Renal pelvis (tissue), 12 donors: ENCODE measurements around the gene TLR5. TPM values are rescaled to one million over a fixed set of nuclear protein-coding genes. Genes with fewer than 3 reads are reported as not detected.
"Not testable (repeated sequence)": the region's sequence is repeated elsewhere in the genome, so short reads cannot be mapped to it uniquely, and the experiment has no call there.

Experiments used
- DNase-seq: peaks from one replicate; pipeline ENCODE4 v3.0.0-alpha.2; 2013
- long read RNA-seq, 16 experiments: transcript quantifications; one replicate each; lab custom pipeline, GENCODE V29; 2026
- polyA plus RNA-seq, 3 donors: library from polyadenylated mRNA; unstranded; fragments of 120-200 nt; gene quantifications; one replicate each; pipeline ENCODE4 v1.2.1, GENCODE V29; 2013; ENCODE audit not compliant: insufficient read length in 3 of 3

TLR5 gene, protein sequence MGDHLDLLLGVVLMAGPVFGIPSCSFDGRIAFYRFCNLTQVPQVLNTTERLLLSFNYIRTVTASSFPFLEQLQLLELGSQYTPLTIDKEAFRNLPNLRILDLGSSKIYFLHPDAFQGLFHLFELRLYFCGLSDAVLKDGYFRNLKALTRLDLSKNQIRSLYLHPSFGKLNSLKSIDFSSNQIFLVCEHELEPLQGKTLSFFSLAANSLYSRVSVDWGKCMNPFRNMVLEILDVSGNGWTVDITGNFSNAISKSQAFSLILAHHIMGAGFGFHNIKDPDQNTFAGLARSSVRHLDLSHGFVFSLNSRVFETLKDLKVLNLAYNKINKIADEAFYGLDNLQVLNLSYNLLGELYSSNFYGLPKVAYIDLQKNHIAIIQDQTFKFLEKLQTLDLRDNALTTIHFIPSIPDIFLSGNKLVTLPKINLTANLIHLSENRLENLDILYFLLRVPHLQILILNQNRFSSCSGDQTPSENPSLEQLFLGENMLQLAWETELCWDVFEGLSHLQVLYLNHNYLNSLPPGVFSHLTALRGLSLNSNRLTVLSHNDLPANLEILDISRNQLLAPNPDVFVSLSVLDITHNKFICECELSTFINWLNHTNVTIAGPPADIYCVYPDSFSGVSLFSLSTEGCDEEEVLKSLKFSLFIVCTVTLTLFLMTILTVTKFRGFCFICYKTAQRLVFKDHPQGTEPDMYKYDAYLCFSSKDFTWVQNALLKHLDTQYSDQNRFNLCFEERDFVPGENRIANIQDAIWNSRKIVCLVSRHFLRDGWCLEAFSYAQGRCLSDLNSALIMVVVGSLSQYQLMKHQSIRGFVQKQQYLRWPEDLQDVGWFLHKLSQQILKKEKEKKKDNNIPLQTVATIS
- polyA plus RNA-seq = 1 to 10 TPM; 5.4 to 7.1 (median 5.9) TPM
- long read RNA-seq, donor 1 = 0 reads
- long read RNA-seq, donor 2 = 0 reads
- long read RNA-seq, donor 3, full-length matches to known transcripts = 4 of 4 reads
- long read RNA-seq, donor 3, partial matches to known transcripts = 0 of 4 reads
- long read RNA-seq, donor 3, other reads (novel, unspliced or antisense) = 0 of 4 reads
- long read RNA-seq, donor 4 = 0 reads
- long read RNA-seq, donor 5 = 0 reads
- long read RNA-seq, donor 6 = 0 reads
- long read RNA-seq, donor 7, partial matches to known transcripts = 0 of 1 reads
- long read RNA-seq, donor 7, other reads (novel, unspliced or antisense) = 0 of 1 reads
- long read RNA-seq, donor 8 = 0 reads
- long read RNA-seq, donor 9 = 0 reads
- long read RNA-seq, donor 10 = 0 reads
- long read RNA-seq, donor 11 = 0 reads
- long read RNA-seq, donor 12 = 0 reads
- long read RNA-seq, donor 13 = 0 reads
- long read RNA-seq, donor 14 = 0 reads
- long read RNA-seq, donor 15 = 0 reads
- long read RNA-seq, donor 16 = 0 reads

DNA sequence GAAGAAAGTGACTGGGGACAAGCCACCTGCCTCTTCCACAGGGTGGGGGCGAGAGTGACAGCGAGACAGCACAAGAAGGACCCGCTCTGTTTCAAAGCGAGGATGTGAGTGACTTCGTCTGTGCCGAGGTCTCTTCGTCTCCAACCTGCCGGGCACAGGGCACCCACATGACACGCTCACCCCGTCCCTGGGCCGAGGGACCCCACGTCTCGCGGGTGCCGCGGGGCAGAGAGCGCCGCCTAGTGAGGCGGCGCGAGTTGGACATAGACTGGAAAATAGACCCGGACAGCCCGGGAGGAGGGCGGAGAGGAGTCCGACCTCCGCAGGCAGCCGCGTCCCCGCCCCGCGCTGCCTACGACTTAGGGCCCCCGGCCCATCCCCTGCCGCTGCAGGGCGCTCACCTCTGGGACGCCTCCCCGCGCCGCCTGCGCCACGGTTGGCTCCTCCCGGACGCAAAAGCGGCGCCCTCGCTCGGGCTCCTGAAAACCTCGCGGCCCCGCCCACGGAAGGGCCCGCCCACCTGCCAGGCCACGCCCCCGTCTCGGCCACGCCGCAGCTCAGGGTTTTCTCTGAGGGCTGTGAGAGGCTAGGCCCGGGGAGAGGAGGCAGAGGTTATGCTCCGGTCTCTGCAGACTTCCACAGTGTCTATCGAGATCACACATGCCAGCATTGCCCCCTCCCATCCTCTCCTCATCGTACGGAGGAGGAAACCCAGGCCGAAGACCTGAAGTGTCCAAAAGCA, at the start of gene TLR5:
Gene TLR5, minus strand, starts transcription at position 454 of the 742 bp plus-strand sequence. CDS start 30,217 bp downstream, outside the sequence.
- peak; percentile 58 for DNase-seq

DNA sequence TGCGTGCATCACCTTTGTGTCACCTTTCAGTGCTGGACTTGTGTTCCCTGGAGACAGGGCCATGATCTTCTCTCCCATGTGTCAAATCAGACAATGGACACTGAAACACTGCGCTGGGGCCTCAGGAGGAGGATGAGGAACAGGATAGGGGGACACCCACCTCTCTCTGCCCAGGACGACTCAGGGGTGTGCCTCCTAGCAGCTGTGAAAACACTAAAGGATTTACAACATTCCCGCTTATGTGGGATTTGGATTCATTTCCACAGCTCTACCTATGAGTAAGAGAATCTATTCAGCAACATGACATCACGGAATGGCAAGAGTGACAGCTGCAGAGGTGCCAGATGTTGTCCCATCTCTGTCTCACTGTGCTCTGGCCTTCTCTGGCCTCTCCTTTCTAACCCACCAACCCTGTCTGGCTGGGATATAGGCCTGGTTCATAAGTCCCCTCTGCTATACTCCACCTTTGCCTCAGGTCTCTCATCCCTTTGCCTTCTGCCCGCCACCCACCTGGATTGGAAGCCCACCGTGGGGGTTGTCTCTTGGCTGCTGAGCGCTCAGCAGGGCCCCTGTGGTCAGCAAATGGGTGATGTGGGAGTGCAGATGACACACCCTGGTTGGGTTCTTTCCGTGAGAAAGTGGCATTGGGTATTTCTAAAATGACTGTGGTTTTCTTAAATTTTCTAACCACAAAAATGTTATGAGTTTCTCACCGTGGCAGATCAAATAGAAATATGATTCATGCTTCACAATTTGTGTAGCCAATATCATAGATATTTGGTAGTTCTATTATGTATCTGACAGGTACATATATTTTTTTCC, 47.1 kb upstream of the TLR5 start:
- no peak for DNase-seq

DNA sequence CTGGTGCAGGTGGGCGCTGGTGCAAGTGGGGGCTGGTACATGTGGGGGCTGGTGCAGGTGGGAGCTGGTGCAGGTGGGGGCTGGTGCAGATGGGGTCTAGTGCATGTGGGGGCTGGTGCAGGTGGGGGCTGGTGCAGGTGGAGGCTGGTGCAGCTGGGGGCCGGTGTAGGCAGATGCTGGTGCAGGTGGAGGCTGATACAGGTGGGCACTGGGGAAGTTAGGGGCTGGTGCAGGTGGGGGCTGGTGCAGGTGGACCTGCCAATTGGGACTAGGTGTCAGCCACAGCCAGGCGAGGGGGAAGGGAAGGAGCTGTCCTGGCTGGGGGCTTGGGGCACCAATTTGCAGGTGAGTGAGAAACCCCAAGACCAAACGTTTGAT, 46.5 kb upstream of the TLR5 start:
- no peak for DNase-seq

DNA sequence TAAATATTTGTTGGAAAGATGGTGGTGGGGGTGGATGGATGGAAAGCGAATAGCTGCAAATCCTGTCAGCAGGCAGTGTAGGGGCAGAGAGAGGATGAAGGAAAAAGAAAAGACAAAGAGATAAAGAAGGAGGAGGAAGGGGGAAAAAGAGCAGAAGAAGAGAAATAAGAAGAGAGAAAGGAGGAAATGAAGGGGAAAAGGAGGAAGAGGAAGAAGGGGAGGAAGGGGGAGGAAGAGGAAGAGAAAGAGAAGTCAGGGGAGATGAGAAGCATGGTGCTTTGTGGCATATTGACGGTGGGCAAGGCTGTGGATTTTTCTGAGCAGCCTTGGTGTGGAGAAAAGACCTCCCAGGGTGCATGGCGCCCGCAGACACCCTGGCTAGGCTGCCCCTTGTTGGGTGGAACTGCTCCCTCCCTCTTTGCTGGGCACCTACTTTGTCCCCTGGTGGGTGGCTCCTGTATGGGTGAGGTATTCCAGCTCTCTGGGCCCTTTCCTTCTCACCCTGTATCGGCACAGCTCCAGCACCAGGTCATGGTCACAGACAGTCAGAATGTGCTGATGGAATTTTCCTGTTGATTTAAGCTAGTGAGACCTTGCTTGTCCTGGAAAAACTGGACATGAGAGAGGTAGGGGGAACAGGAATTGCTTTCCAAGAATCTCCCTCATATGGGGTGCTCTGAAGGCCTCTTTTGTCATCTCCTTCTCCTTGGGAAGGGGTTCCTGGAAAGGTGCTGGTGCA, 45.7 kb upstream of the TLR5 start:
- no peak for DNase-seq

DNA sequence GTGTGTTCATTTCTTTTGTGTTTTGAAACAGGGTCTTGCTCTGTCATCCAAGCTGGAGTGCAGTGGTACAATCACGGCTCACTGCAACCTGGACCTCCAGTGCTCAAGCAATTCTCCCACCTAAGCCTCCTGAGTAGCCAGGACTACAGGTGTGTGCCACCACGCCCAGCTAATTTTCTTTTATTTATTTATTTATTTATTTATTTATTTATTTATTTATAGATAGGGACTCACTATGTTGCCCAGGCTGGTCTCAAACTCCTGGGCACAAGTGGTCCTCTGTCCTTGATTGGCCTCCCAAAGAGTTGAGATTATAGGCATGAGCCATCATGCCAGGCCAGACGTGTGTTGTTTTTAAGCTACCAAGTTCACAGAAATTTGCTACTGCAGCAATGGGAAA, 43.8 kb upstream of the TLR5 start:
- DNase-seq = no peak

DNA sequence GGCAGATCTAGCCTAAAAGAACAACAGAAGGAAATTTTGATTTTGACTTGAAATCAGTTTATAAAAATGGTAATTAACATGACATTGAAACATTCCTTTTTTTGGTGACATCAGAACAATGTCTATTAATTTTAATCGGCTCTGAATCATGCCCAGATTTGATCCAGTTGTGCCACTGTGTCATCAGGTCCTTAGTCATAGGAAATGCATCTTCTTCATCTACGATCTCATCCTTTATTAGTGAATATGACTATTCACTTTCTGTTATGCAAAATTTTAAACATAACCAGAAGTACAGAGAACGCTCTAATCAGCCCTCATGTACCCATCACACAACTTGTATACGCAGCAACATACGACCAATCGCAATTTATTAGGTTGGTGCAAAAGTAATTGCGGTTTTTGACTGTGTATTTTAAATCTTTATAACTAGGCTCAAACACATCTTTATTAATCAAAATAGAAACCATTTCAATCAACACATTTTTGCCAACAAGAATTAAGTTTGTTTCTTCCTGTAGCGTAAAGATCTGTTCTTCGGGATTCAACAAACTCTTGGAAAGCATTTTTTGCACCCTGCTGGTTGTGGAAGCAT, 40.3 kb upstream of the TLR5 start:
- DNase-seq = no peak

DNA sequence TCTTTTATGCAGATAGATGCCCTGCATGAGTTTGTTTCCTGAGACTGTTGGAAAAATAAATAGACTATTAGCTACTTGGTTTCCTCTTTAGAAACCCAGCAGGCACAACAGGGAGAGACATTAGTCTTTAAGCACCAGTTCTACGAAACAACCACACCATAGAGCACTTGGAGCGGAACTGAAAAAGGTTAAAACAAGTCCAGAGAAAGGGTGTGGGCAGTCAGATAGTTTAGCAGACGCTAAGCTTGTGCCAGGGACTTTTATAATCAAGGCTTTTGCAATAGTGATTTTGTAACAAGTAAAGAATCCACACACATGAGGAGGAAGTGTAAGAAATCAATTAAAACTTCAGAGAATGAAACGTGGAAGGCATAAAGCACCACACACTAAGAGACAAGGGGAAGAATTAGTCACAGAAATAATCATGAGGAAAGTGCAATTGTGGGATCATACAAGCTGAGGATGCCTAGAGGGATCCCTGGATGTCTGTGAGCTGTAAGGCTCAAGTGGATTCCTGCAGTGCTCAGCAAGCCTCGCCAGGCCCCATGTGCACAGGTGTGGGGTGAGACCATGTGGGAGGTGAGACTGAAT, 37.8 kb upstream of the TLR5 start:
- DNase-seq = no peak

DNA sequence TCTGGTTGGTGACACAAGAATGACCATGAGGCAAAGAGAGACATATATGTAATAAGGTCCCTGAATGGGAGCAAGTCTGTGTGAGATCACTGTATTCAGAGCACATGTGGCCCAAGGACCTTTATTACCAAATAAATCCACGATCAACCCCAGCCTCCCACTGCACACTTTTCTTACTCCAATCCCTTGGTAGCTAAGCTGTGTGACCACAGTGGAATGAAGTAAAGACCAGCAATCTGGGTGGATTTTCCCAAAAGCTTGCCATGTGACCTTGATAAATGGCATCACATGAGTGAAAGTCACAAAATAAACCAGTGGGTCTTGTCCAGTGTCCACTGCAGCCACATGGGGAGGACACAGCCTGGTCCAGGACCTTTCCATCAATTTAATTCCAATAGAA, 36.7 kb upstream of the TLR5 start:
- no peak for DNase-seq

DNA sequence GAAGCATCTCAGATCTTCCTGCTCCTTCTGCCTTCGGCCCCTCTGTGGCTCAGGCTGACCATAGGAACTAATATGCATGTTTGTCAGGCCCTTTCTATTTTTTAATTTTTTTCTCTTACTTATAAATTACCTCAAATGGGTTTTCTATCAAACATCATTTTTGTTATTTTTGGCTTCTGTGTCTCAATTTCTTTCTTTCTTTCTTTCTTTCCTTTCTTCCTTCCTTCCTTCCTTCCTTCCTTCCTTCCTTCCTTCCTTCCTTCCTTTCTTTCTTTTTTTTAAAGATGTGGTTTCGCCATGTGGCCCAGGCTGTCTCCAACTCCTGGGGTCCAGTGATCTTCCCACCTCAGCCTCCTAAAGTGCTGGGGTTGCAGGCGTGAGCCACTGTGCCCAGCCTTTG, 36.2 kb upstream of the TLR5 start:
- no peak for DNase-seq

DNA sequence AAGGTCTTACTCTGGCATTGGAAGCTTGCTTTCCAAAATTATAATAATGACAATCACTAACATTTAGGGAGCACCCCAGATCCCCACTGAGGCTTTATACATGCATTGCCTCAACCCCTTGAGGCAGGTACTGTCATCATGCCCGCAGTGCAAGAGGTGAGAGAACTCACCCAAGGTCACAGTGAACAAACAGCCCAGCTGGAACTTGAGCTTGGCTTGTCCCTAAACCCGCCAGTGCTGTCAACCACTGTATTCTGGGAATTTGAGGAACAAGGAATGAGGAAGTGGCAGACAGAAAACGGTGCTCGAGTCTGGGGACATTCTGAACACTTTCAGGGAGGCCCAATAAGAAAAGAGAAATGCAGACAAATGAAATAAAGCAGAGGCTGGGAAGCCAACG, 34.6 kb upstream of the TLR5 start:
- DNase-seq = no peak

DNA sequence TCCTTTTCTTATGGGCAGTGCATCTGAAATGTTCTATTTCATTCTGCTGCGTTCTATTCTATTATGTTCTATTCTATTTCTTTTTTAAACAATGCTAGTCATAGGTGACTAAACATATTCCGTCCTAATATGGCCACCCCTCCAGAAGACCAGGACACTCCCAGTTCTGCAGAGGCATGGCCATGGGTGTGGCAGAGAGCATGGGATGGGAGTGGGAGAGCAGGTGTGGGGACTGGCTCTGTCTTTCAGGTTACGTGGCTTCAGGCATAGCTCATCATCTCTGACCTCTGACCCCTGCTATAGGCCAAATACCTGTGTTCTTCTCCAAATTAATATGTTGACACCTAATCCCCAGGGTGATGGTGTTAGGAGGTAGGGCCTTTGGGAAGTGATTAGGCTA, 33.4 kb upstream of the TLR5 start:
- no peak for DNase-seq

DNA sequence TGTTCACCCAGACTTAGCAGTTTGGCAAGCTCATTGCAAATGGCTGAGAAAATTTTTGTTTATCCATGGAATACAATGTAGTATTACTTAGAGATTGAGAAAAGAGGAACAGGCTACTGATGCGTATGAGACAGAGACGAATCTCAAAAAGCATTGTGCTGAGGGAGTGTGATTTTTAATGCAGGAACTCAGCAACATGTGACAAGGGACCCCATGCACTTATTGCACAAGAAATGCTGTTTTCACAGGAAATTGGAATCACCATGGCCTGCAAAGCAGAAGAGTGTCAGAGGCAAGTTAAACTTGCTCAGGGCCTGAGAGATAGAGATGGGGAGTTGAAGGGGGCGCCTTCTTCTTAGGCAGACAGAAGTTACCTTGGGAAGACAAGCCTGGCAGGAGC, 32.6 kb upstream of the TLR5 start:
- DNase-seq = no peak

DNA sequence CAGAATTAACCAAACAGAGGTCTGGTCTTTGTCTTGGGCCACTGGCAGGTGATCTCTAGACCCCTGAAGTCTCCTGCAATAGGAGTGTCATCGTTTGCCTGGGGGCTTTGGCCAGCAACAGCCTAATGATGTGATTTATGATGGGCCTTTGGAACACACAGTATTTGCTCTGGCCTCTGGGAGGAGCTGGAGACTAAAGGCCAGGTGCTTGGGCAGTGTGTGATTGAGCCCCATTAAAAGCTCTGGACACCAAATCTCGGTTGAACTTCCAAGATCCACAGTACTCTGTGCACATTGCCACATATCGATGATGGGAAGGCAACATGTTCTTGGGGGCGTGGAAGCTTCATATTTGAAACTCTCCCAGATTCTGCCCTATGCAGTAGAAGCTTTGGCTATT, 32.0 kb upstream of the TLR5 start:
- DNase-seq = no peak

DNA sequence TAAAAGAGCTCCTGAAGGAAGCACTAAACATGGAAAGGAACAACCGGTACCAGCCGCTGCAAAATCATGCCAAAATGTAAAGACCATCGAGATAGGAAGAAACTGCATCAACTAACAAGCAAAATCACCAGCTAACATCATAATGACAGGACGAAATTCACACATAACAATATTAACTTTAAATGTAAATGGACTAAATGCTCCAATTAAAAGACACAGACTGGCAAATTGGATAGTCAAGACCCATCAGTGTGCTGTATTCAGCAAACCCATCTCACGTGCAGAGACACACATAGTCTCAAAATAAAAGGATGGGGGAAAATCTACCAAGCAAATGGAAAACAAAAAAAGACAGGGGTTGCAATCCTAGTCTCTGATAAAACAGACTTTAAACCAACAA, 26.4 kb upstream of the TLR5 start:
- DNase-seq = not testable (repeated sequence)

DNA sequence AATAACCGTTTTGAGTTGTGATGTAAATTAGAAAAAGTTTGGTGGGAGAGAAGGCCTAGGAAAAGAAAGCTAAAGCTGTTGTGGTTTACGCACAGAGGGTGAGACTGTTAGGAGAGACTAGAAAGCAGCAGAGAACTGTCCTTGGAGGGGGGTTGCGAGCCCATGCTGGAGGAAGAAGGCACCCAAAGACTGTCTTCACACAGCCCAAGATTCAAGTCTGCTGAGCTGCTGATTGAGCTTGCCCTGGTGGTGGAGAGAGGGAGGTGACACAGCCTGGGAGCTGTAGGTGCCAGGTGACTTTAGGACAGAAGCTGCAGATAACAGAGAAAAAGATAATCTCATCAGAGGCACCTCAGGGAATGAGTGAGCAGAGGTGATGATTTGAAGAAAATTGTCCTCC, 18.3 kb upstream of the TLR5 start:
- DNase-seq = no peak

DNA sequence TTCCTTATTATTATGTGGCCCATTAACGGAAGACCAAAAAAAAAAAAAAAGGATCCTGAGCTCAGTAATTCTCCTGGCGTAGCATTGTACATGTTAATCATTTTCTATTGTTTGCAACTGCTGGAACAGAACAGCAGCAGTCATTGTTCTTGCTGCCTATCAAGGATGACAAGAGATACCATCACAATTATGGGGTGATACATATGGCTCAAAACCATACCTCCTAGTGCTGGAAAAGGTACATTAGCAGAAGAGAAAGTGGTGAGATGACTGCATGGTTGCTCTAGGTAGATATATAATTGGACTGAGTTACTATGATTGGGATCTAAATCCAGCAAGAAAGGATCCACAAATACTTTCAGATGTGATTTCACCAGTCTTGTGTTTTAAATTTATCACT, 13.3 kb upstream of the TLR5 start:
- DNase-seq = no peak

DNA sequence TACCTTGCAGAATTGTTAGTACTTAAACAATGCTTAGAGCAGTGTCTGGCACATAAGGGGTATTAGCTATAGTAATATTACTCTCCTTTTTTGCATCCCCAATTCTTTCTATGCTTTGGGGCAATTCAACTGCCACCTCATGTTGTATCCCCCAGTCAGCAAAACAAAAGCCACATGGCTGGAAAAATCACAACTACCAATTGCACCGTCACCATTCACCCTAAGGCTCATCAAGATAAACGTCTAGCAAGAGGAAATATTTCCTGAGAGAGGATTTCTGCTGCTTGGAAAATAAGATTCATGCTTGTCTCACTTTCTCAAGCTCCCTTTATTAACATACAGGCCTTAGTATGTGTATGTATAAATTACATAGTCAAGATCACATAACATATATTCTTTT, 12.1 kb upstream of the TLR5 start:
- DNase-seq = no peak

DNA sequence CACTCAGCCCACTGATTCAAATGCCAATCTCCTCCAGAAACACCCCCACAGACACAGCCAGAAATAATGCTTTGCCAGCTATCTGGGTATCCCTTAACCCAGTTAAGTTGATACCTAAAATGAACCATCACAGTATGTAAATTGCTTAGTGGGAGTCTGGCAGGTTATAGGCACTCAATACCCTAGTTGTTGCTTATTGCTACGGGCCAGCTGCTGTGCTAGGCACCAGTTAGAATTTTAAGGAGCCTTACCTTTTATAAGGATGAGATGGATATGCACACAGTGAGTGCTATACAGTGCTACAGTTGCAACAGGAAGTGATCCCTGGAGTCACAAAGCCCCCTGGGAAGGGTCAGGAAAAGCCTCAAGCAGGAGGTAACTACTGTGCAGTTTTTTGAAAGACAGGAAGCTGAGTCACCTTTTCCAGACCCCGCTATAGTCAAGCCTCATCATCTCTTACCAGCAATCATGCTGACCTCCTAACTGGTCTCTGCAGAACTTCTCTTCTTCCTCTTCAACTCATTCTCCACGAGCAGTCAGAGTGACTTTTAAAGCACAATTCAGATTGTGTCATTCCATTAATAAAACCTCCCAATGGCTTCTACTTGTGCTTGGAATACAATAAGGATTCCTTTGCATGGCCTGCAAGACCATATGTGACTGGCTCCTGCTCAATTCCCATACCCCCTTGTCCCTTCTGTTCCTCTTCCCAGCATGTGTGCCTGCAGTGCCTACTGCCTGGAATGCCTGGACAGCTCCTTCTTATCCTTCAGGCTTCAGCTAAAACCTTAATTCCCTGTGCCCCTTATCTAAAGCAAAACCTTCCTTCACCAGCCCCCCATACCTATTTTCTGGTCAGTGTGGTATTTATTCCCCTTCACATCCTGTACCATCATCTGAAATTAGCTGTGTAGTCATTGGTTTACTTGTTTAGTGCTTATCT, 10.4 kb upstream of the TLR5 start:
- no peak for DNase-seq
